ENCODE measurements around the gene MYO5B.
A peak's percentile ranks its signal among the peaks of the same experiment; 100 is the strongest.

MYO5B gene

DNA sequence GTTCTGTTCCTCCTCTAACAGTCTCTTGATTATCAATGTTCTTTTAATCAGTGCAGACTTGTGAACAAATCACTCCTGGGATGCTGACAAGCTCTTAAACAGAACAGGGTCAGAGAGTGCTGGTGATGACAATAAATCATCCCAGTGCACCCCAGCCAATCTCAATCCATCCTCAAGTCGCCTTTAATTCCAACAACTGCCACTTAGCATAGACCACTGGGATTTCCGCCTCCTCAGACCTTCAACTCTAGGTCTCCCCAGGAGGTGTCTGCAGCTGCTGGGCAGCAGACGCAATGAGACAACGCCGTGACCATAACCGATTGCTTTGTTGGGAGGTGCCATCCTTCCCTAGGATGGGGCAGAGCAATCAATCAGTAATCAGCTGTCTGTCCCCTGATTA is 197.4 kb downstream of the MYO5B start:
- no peak overlapping the region for H2BK5ac ChIP-seq (ENCODE audit: low read length)
- H3K23ac ChIP-seq (ENCODE audit: low read depth, low read length, poor library complexity): no peak overlapping the region
- no CpG with 5 or more reads among the region's 6 CpGs for WGBS, 2 donors (ENCODE audit: extremely low coverage in 2 of 2, insufficient read length in 2 of 2, insufficient replicate concordance in 1 of 2)

DNA sequence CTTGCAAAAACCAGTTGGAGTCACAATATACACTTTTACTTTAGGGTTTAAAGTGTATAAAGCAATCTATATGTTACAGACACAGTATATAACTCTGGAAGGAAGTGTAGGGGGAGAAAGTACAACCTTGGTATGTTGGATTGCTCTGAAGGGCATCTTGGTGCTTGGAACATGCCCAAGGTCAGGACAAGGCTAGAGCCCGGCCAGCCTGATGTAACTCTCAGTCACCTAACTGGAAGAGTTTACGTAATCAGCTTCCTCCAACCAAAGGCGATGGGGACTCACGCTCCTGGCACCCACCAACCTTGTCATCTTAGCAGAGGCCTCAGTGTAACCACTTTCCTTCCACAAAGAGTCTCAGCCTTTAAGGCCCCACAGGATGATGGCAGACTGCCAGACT is 200.5 kb downstream of the MYO5B start:
- H3K14ac ChIP-seq (ENCODE audit: low read length): no peak overlapping the region
- no peak overlapping the region for H2BK12ac ChIP-seq (ENCODE audit: low read length)
- no peaks in the 10 kb centered on the region for H3K9me3 ChIP-seq (replicated peaks in 1 of 2; ENCODE audit: control insufficient read depth in 2 of 2, insufficient read depth in 1 of 2, low read depth in 1 of 2, low read length in 2 of 2)
- H3K4ac ChIP-seq (ENCODE audit: low read length): no peak overlapping the region
- no peak overlapping the region for H3K4me2 ChIP-seq (ENCODE audit: insufficient read depth, low read length, poor library complexity, severe bottlenecking)
- H2BK15ac ChIP-seq (ENCODE audit: low read length): no peak overlapping the region
- no peak overlapping the region for H2BK5ac ChIP-seq (ENCODE audit: low read length)
- H3K18ac ChIP-seq (ENCODE audit: low read length): no peak overlapping the region
- H3K27ac ChIP-seq (replicated peaks; ENCODE audit: low read length): no peak overlapping the region
- no peak overlapping the region for H4K8ac ChIP-seq (ENCODE audit: low read depth, low read length)
- H3K23ac ChIP-seq (ENCODE audit: low read depth, low read length, poor library complexity): no peak overlapping the region
- H2BK120ac ChIP-seq (ENCODE audit: low read depth, low read length): no peak overlapping the region
- H4K91ac ChIP-seq (ENCODE audit: low read depth, low read length, poor library complexity): no peak overlapping the region
- no peak for DNase-seq (ENCODE audit: low spot score)
- H3K9ac ChIP-seq (ENCODE audit: low read depth, low read length, poor library complexity): no peak overlapping the region
- H3K4me3 ChIP-seq (ENCODE audit: low read length in 2 of 2): peak overlapping the region in 1 of 2 donors; percentile 40
- H3K27me3 ChIP-seq (ENCODE audit: control insufficient read depth in 3 of 3, insufficient read depth in 3 of 3, low read depth in 1 of 3, low read length in 3 of 3): peaks cover 0 to 4% (median 0%) of the 10 kb centered on the region in 3 experiments
- H2AFZ ChIP-seq (ENCODE audit: low read length): no peak overlapping the region
- H3K4me1 ChIP-seq (ENCODE audit: control insufficient read depth in 2 of 2, insufficient read depth in 1 of 2, low read depth in 1 of 2, low read length in 2 of 2): no peaks in the 10 kb centered on the region
- H2AK5ac ChIP-seq (ENCODE audit: low read depth, low read length): no peak overlapping the region
- no peaks in the 10 kb centered on the region for H3K36me3 ChIP-seq (replicated peaks in 1 of 2; ENCODE audit: control insufficient read depth in 2 of 2, insufficient read depth in 2 of 2, low read length in 2 of 2)
- no peaks in the 10 kb centered on the region for H3K79me1 ChIP-seq (ENCODE audit: low read depth, low read length)
- no CpG with 5 or more reads among the region's 4 CpGs for WGBS, 2 donors (ENCODE audit: extremely low coverage in 2 of 2, insufficient read length in 2 of 2, insufficient replicate concordance in 1 of 2)

More for the DNA sequence above, 197.4 kb downstream of the MYO5B start:
- Histone ChIP-seq H3K14ac (ENCODE audit: low read length) (no peak overlapping the region), H3K79me1 (ENCODE audit: low read depth, low read length) (no peaks in the 10 kb centered on the region), H4K8ac (ENCODE audit: low read depth, low read length) (no peak overlapping the region), H3K36me3 (replicated peaks in 1 of 2; ENCODE audit: control insufficient read depth in 2 of 2, insufficient read depth in 2 of 2, low read length in 2 of 2) (no peaks in the 10 kb centered on the region), H2AFZ (ENCODE audit: low read length) (no peak overlapping the region), H2AK5ac (ENCODE audit: low read depth, low read length) (no peak overlapping the region), H4K91ac (ENCODE audit: low read depth, low read length, poor library complexity) (no peak overlapping the region), H3K27me3 (ENCODE audit: control insufficient read depth in 3 of 3, insufficient read depth in 3 of 3, low read depth in 1 of 3, low read length in 3 of 3) (peaks cover 0 to 1% (median 0%) of the 10 kb centered on the region in 3 experiments), H2BK15ac (ENCODE audit: low read length) (no peak overlapping the region), H3K9me3 (replicated peaks in 1 of 2; ENCODE audit: control insufficient read depth in 2 of 2, insufficient read depth in 1 of 2, low read depth in 1 of 2, low read length in 2 of 2) (no peaks in the 10 kb centered on the region), H3K4me1 (ENCODE audit: control insufficient read depth in 2 of 2, insufficient read depth in 1 of 2, low read depth in 1 of 2, low read length in 2 of 2) (no peaks in the 10 kb centered on the region), H3K4me2 (ENCODE audit: insufficient read depth, low read length, poor library complexity, severe bottlenecking) (no peak overlapping the region), H3K4ac (ENCODE audit: low read length) (no peak overlapping the region), H3K4me3 (ENCODE audit: low read length in 2 of 2) (no peak overlapping the region), H2BK12ac (ENCODE audit: low read length) (no peak overlapping the region), H2BK120ac (ENCODE audit: low read depth, low read length) (no peak overlapping the region), H3K27ac (replicated peaks; ENCODE audit: low read length) (no peak overlapping the region), H3K9ac (ENCODE audit: low read depth, low read length, poor library complexity) (no peak overlapping the region), H3K18ac (ENCODE audit: low read length) (no peak overlapping the region)
- DNase-seq (ENCODE audit: low spot score): no peak

DNA sequence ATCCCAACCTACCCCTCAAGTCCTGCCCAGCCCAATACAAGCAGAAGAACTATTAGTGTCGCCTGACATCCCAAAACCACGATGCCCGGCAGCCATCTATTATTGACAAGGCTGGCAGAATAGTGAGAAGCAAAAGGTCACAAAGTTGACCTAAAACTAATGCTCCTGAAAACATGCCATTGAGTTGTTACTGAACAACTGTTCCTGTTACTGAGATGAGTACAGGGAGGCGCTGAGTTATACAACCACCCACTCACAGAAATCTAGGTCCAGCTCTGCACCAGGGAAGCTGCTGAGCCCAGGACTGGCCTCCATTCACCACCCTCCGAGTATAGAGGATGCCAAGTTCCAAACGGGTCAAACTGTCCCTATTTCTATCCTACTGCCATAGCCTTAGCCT is 201.6 kb downstream of the MYO5B start:
- Histone ChIP-seq H2BK5ac (ENCODE audit: low read length) (no peak overlapping the region), H3K9me3 (replicated peaks in 1 of 2; ENCODE audit: control insufficient read depth in 2 of 2, insufficient read depth in 1 of 2, low read depth in 1 of 2, low read length in 2 of 2) (no peaks in the 10 kb centered on the region), H3K18ac (ENCODE audit: low read length) (no peak overlapping the region), H2BK120ac (ENCODE audit: low read depth, low read length) (no peak overlapping the region), H4K8ac (ENCODE audit: low read depth, low read length) (no peak overlapping the region), H3K4me2 (ENCODE audit: insufficient read depth, low read length, poor library complexity, severe bottlenecking) (no peak overlapping the region), H2AFZ (ENCODE audit: low read length) (no peak overlapping the region), H3K27ac (replicated peaks; ENCODE audit: low read length) (no peak overlapping the region), H4K91ac (ENCODE audit: low read depth, low read length, poor library complexity) (no peak overlapping the region), H3K4me1 (ENCODE audit: control insufficient read depth in 2 of 2, insufficient read depth in 1 of 2, low read depth in 1 of 2, low read length in 2 of 2) (peaks cover 0 to 1% of the 10 kb centered on the region in 2 donors), H3K36me3 (replicated peaks in 1 of 2; ENCODE audit: control insufficient read depth in 2 of 2, insufficient read depth in 2 of 2, low read length in 2 of 2) (no peaks in the 10 kb centered on the region), H3K4me3 (ENCODE audit: low read length in 2 of 2) (no peak overlapping the region), H2BK12ac (ENCODE audit: low read length) (no peak overlapping the region), H2AK5ac (ENCODE audit: low read depth, low read length) (no peak overlapping the region), H3K23ac (ENCODE audit: low read depth, low read length, poor library complexity) (no peak overlapping the region), H3K27me3 (ENCODE audit: control insufficient read depth in 3 of 3, insufficient read depth in 3 of 3, low read depth in 1 of 3, low read length in 3 of 3) (peaks cover 0 to 5% (median 0%) of the 10 kb centered on the region in 3 experiments), H2BK15ac (ENCODE audit: low read length) (no peak overlapping the region), H3K4ac (ENCODE audit: low read length) (no peak overlapping the region), H3K79me1 (ENCODE audit: low read depth, low read length) (no peaks in the 10 kb centered on the region), H3K14ac (ENCODE audit: low read length) (no peak overlapping the region), H3K9ac (ENCODE audit: low read depth, low read length, poor library complexity) (no peak overlapping the region)
- WGBS, 2 donors (ENCODE audit: extremely low coverage in 2 of 2, insufficient read length in 2 of 2, insufficient replicate concordance in 1 of 2): no CpG with 5 or more reads among the region's 6 CpGs
- no peak for DNase-seq (ENCODE audit: low spot score)

DNA sequence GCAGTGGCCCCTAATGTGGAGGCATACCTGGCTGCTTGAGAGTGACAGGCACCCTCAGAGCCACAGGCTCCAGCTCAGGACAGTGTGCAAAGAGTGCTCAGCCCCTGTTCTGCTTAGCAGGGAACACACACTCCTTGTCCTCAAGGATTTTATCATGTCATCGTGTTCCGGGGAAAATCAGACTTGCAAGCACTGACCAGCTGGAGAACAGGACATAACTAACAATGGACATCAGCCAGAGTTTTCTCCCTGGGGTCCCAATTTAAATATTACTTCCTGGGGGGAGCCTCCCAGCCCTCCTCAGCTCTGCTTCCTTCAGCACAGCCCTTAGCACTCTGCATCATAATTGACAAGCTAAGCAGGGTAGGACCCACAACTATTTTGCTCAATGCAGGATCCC is 206.2 kb downstream of the MYO5B start:
- Histone ChIP-seq H3K36me3 (replicated peaks in 1 of 2; ENCODE audit: control insufficient read depth in 2 of 2, insufficient read depth in 2 of 2, low read length in 2 of 2) (no peaks in the 10 kb centered on the region), H3K4ac (ENCODE audit: low read length) (no peak overlapping the region), H2BK15ac (ENCODE audit: low read length) (no peak overlapping the region), H3K27me3 (ENCODE audit: control insufficient read depth in 3 of 3, insufficient read depth in 3 of 3, low read depth in 1 of 3, low read length in 3 of 3) (peaks cover 0 to 14% (median 0%) of the 10 kb centered on the region in 3 experiments), H3K79me1 (ENCODE audit: low read depth, low read length) (no peaks in the 10 kb centered on the region), H3K9me3 (replicated peaks in 1 of 2; ENCODE audit: control insufficient read depth in 2 of 2, insufficient read depth in 1 of 2, low read depth in 1 of 2, low read length in 2 of 2) (no peaks in the 10 kb centered on the region), H3K23ac (ENCODE audit: low read depth, low read length, poor library complexity) (no peak overlapping the region), H2AK5ac (ENCODE audit: low read depth, low read length) (no peak overlapping the region), H3K4me3 (ENCODE audit: low read length in 2 of 2) (no peak overlapping the region), H4K91ac (ENCODE audit: low read depth, low read length, poor library complexity) (no peak overlapping the region), H3K4me1 (ENCODE audit: control insufficient read depth in 2 of 2, insufficient read depth in 1 of 2, low read depth in 1 of 2, low read length in 2 of 2) (peaks cover 0 to 1% of the 10 kb centered on the region in 2 donors), H3K14ac (ENCODE audit: low read length) (no peak overlapping the region), H2BK12ac (ENCODE audit: low read length) (no peak overlapping the region), H2BK120ac (ENCODE audit: low read depth, low read length) (no peak overlapping the region), H3K18ac (ENCODE audit: low read length) (no peak overlapping the region), H4K8ac (ENCODE audit: low read depth, low read length) (no peak overlapping the region), H2BK5ac (ENCODE audit: low read length) (no peak overlapping the region), H2AFZ (ENCODE audit: low read length) (no peak overlapping the region), H3K27ac (replicated peaks; ENCODE audit: low read length) (no peak overlapping the region), H3K4me2 (ENCODE audit: insufficient read depth, low read length, poor library complexity, severe bottlenecking) (no peak overlapping the region), H3K9ac (ENCODE audit: low read depth, low read length, poor library complexity) (no peak overlapping the region)
- no CpG with 5 or more reads among the region's 2 CpGs for WGBS, 2 donors (ENCODE audit: extremely low coverage in 2 of 2, insufficient read length in 2 of 2, insufficient replicate concordance in 1 of 2)
- no peak for DNase-seq (ENCODE audit: low spot score)
